HG02623 (cell line): ENCODE data around the gene TMC6.

Experiments
- ATAC-seq: cut with Tn5 transposase; IDR thresholded peaks from one replicate; pipeline ENCODE4 v1.9.1; 2021; ENCODE audit warnings: moderate library complexity; ENCODE audit not compliant: unreplicated experiment

TMC6 gene

DNA sequence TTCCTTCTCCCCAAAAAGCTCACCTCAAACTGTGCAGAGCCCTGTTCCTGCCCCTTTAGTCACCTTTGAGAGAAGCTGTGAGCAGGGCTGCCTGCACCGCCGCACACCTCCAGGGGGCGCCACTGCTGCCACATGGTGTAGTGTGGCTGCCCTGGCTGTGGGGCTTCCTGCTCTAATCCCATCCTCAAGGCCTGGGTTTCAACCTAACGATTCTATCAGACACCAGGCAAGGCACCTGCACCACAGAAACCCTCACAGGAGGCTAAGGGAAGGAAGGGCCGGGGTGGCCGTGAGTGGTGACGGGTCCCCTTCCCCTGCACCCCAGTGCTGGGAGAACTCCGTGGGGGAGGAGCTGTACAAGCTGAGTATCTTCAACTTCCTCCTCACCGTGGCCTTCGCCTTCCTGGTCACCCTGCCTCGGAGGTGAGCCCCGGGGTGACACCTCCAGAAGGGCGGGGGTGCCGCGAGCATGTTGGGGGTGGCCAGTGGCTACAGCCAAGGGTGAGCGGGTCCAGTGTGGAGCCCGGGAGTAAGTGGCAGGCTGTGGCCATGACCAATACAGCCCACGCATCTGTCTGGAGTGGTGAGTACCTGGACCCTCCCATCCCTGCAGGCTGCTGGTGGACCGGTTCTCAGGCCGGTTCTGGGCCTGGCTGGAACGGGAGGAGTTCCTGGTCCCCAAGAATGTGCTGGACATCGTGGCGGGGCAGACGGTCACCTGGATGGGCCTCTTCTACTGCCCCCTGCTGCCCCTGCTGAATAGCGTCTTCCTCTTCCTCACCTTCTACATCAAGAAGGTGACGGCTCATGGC is 9.0 kb upstream of the TMC6 start:
- ATAC-seq: no peak

DNA sequence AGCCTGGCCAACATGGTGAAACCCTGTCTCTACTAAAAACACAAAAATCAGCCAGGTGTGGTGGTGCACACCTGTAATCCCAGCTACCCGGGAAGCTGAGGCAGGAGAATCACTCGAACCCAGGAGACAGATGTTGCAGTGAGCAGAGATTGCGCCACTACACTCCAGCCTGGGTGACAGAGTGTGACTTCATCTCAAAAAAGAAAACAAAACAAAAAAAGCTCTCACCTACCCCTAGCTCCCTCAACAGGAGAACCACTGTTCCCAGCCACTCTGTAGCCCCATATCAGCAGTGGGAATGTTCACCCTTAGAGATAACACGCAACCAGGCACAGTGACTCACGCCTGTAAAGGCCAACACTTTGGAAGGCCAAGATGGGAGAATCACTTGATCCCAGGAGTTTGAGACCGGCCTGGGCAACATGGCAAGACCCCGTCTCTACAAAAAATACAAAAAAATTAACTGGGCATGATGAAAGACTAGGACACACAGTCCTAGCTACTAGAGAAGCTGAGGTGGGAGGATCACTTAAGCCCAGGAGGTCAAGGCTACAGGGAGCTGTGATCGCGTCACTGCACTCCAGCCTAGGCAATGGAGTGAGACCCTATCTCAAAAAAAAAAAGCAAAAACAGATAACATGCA is 7.4 kb upstream of the TMC6 start:
- ATAC-seq: no peak

DNA sequence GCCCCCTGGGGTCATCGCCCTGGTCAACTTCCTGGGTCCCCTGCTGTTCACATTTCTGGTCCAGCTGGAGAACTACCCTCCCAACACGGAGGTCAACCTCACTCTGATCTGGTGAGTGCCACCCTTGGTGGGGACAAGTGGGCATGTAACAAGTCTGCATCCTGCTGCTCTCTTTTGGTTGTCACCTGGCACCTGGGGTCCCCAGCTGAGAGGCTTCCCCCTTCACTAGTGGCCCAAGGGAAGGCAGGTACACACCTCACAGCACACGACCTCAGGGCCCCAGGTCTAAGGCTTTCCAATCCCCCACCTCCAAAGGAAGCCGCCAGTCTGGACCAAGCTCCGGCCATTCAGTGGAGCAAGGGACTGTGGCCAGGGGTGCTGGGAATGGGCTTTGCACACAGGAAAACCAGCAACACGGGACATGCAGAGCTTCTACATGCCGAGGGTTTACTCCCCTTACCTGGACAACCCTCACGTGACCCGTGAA is 6.4 kb upstream of the TMC6 start:
- ATAC-seq: no peak

DNA sequence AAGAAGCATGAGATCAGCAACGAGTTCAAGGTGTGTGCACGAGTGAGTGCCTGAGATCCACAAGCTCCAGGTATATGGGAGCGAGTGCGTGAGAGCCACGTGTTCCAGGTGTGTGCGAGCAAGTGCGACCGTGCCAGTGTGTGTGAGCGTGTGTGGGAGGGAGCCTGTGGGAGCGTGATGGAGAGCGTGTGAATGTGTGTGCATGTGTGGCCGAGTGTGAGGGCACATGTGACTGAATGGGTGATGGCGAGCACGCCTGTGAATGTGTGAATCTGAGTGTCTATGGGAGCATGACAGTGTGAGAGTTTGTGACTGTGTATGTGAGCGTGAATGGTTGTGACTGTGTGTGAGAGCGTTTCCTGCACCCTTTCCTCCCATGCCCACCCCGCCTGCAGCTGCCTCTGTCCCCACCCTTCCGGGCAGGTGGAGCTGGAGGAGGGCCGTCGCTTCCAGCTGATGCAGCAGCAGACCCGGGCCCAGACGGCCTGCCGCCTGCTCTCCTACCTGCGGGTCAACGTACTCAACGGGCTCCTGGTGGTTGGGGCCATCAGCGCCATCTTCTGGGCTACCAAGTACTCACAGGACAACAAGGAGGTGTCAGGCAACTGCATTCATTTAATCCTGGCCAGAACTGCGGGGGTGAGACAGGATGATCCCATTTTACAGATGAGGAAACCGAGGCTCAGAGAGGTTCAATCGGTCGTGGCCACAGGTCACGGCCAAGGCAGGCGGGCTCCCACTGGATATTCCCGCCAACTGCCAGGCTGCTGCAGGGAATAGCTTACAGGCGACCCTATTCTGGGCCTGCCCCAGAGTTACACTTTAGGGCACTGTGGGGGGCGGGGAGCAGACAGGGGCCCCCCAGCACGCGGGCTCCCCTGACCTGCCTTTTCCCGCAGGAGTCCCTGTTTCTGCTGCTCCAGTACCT is 5.7 kb upstream of the TMC6 start:
- no peak for ATAC-seq

DNA sequence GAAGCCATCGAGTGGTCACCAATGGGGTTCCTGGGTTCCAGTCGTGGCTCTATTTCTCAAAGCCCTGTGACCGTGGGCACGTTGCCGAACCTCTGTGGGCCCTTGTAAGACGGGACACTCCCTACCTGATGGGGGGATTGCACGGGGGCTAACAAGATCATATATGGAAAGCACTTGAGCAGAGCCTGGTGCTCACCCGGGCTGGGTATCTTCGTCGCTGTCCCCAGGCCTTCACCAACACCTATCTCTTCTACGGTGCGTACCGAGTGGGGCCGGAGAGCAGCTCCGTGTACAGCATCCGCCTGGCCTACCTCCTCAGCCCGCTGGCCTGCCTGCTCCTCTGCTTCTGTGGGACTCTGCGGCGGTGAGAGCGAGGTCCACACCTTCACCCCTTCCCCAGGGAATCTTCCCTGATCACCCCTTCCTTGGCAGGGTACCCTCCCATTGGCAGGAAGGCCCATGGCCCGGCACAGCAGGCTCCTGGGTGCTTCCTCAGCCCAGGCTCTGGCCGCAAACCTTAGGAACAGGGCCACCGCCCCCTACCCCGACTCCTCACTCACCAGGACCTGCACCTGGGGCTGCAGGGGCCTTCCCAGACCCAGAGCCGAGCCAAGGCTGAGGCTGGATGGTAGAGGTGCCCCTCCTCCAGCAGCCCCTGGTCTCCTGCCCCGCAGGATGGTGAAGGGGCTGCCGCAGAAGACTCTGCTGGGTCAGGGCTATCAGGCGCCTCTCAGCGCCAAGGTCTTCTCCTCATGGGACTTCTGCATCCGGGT is 4.8 kb upstream of the TMC6 start:
- no peak for ATAC-seq

DNA sequence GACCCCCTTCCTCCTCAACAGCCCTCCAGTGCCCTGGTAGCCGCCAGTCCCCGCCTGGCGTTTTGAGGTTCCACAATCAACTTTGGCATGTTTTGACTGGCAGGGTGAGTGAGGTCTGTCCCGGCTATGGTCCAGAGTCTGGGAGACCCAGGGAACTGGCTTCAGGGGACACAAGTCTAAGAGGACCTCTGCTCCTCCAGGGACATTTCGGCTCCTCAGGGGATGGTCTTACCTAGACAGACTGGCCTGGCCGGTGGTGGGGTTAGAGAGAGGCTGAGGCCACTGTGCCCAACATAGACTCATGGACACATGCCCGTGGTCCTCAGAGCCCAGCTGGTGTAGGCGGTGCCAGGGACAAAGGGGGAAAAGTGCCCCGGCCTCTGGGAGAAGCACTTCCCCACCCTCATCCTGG is 4.2 kb upstream of the TMC6 start:
- ATAC-seq: no peak

DNA sequence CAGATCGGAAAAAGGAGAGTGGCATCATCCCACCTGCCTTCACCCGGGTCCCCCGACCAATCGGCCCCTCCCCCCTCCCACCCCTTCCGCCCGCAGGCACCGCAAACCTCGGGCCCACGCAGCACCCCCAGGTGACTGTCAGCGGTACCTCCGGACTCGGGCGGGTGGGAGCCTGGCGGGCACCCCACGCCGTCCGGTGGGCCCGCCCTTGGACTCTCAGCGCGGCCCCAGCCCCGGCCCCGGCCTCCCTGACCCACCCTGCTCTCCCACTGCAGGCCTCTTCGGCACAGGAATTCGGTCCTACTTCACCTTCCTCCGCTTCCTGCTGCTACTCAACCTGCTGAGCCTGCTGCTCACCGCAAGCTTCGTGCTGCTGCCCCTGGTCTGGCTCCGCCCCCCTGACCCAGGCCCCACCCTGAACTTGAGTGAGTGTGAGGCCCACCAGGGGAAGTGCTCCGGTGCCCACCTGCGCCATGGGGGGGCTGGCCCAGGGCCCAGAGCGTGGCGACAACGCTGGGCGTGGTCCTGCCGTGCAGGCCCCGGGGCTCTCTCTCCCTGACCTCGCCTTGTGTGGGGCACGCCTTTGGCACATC is 3.6 kb upstream of the TMC6 start:
- ATAC-seq: no peak

DNA sequence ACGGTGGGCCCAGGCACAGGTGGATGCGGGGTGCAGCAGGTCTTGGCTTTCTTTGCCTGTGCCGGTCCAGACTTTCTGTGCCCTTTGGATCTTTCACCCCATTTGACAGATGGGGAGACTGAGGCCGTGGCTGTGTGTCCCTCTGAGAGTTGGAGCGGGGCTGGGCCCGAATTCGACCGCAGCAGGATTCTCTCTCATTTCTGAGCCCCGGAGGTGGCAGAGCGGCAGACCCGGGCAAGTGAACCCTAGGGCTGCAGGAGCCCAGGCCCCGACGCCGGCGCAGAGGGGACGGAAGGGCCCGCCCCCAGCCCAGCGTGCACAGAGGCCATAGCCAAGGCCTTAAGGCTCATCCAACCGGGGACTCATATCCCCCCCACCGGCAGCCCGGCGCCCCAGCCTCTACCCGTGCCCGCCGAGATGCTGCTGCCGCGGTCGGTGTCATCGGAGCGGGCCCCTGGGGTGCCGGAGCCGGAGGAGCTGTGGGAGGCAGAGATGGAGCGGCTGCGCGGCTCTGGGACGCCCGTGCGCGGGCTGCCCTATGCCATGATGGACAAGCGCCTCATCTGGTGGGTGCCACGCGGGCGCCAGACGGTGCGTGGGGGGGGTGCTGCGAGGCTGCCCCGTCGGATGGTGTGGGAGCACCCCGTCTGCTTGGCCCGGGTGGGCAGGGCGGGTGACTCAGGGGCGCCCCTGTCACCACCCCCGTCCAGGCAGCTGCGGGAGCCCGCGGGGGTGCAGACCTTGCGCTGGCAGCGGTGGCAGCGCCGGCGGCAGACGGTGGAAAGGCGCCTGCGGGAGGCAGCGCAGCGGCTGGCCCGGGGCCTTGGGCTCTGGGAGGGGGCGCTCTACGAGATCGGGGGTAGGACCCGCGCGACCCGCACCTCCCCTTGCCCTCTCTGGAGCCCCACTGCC is 2.9 kb upstream of the TMC6 start:
- no peak for ATAC-seq

DNA sequence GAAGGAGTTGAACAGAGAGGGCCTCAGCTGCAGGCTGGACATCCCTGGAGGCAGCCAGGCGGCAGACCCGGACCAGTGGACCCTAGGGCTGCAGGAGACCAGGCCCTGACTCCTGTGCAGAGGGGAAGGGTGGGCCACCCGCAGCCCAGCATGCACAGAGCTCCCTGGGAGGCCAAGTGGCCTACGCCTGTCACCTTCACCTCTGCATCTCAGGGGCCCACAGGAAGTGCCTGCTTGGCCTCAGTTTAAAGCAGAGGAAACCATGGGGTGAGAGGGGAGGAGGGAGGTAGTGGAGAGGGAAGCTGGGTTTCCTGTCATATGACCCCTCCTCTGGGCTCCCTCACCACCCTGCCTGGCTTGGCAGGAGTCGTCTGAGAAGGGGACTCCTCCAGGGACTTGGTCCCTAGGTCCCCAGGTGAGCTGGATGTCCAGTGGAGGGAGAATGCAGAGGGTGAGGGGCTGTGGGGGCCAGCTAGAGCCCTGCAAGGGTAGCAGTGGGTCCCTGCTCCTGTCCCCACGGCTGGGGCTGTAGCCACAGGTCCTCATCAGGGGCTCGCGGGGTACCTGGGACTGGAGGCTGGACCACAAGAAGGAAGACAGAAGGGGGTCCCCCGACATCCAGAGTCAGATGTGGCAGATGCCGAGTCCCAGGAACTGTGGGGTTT is 2.0 kb upstream of the TMC6 start, which contains the start of gene TMC8:
Gene TMC8, plus strand, starts transcription at position 335 of the 665 bp plus-strand sequence. CDS start 818 bp downstream, outside the sequence.
- no peak for ATAC-seq

DNA sequence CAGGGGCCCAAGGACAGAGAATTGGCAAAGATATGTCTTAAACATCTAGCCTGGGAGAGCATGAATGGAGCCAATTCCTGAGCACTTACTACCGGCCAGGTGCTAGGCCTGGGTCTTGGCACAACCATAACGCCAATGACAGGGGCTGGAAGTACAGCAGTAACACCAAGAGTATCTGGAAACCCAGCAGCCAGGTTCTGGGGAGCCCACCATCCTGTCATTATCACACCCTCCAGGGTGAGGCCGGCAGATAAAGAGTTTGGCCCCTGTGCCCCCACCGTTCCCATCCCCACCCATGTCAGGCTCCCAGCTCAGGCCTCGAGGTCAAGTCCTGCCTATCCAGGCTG is 1.5 kb upstream of the TMC6 start:
- ATAC-seq: no peak

DNA sequence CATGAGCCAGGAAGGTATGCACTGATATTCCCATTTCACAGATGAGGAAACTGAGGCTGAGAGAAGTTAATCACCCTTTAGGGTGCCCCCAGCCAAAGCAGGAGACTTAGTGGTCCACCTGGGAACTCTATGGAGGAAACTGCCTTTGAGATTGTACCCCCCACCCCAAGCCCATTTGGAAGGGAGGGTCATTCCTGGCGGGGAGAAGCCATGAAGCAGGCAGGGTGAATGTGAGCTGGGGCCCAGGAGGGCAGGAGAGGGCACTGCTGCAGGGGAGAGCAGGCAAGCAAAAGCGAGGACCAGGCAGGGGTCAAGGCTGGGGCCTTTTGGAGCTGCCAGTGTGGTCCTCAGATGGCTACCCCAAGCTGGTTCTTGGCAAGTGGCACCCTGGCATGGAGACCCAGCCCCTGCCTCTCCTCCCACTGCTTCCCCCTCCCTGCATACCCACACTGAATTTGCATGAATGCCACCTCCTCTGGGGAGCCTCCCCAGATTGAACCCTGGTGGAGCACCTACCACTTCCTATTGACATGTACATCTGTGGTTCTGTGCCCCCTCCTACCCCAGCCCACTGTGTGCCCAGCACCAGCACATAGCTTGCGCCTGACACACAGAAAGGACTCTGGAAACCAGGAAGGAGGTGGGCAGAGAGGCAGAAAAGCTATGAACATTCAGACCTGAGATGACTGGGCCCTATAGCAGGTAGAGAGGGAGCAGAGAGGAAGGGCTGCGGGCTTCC is 965 bp upstream of the TMC6 start:
- no peak for ATAC-seq

DNA sequence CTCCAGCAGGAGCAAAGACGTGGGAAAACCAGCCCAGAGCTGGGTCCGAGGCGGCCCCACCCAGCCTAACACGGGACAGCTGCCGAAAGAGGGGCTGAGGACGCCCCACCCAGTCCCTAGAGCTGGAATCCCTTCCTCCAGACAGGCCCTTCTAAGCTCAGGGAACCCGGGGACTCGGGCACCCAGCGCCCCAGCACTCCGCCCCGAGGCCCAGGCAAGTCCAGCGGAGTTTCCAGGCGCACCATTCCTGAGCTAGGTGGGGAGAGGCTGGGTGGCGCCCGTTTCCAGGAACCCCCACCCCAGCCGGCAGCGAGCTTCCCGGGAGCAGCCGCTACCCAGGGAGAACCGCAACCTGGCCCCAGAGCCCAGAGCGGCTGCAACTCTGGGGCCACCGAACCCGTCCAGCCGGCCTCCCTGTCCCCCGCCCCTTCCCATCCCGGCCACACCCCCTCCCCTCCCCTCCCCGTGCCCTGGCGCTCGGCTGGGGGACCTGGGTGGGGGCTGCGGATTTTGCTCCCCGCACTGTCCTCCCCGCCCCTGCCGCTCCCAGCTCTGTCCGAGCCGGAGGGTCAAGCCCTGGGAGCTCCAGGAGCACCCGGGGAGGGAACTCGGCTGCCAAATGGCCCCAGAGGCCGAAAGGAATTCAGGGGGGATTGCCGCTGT is 536 bp downstream of the TMC6 start:
- ATAC-seq: no peak

DNA sequence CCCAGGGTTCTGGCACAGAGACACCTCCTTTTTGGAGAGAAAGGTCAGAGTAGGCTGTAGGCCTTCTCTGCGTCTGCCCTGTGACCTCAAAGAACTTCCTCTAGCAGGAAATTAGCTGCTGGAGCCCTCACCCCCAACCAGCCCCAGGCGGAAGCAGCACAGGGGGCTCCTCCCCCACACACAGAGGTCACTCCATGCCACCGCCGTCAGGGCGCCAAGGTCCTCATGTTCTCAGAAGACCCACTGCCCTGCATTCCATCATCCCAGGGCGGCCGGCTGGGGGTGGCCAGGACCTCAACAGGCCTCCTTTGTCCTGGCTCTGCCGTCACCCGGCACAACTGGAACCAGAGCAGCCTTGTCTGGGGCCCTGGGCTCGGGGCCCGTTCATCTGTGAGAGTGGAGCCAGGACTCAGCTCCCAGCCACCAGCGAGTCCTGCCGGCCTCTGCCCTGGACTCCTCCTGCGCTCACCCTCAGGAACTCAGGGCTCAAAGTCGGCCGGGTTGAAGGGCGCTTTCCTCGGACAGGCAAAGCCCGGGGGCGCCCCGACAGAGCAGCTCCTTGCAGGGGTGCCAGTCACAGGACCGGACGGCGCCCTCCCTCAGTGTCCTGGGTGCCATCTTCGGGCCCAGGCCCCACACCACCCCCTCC is 1.2 kb downstream of the TMC6 start:
- ATAC-seq: no peak

DNA sequence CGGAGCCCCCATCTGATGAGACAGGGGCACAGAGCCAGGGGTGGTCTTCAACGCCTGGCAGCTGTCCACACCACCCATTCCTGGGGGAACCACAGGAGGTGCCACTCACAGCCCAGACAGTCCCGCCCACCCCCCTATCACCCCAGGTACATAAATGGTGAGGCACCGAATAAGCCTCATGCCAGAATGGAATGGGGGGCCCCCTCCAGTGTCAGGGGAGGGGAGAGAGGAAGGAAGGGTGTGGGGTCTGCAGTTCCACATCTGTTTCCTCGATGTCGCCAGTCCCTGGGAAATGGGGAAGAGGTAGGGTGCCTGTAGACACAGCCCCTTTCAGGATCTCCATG is 1.7 kb downstream of the TMC6 start:
- ATAC-seq: no peak

DNA sequence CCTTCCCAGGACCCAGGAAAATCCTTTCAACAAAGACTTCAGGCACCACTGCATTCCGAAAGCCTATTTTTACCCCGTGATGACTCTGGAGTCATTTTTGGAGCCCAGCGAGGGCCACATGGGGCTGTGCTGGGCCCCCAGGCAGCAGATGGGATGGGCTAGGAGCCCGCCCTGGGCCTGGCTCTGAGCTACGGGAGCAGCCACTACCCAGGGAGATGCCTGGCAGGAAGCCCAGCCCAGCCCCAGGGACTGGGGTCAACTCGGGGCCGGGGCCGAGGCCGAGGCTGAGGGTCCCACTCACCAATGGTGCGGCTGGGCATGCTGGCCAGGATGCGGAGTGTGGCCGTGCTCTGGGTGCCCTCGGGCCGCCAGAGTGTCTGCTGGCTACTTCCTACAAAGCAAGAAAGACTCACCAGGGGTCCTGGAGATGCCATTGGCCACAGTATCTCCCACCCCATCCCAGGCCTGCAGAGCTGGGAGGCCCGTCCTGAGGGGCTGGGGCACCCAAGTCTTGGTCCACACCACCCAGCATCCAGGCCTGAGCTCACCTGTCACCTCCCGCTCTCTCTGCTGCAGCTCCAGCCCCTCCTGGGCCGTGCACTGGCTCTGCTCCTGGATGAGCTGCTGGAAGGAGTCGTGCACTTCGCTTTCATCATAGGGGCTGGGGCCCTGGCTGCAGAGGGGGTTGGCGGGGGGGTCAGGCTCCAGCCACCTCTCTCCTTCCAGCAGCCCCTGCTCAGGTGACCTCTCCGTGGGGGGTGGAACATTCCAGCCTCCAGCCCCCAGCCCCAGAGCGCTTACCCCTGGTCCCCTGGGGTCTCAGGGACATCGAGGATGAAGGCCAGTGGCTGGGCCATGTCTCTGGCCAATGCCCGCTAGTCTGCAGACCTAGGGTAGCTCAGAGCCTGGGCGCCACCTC is 2.3 kb downstream of the TMC6 start:
- no peak for ATAC-seq
